ENCODE measurements around the gene CELF6.

CELF6 gene

DNA sequence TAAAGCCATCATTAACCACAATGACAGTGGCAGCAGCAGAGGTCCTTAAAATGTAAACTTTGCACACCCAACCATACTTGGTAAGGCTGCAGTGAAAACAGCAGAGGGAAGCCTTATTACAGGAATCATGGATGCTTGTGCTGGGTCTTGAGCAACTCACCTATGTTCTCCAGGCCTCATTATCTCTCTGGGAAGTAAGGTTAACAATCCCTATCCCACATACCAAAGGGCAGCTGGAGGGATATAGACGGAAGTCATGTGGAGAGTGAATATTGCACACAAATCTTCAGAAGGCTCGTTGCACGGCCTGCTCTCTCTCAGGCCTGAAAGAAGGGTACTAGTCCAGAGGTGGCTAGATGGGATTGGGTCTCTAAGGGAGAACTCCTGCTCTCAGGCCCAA is 25.8 kb upstream of the CELF6 start (continued):
- TF ChIP-seq, protein P1, sequence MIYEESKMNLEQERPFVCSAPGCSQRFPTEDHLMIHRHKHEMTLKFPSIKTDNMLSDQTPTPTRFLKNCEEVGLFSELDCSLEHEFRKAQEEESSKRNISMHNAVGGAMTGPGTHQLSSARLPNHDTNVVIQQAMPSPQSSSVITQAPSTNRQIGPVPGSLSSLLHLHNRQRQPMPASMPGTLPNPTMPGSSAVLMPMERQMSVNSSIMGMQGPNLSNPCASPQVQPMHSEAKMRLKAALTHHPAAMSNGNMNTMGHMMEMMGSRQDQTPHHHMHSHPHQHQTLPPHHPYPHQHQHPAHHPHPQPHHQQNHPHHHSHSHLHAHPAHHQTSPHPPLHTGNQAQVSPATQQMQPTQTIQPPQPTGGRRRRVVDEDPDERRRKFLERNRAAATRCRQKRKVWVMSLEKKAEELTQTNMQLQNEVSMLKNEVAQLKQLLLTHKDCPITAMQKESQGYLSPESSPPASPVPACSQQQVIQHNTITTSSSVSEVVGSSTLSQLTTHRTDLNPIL (CRISPR knock-in tag; IDR thresholded peaks at IDR 0.05; ENCODE audit: low read depth): no peak
- TF ChIP-seq ESRRG (CRISPR knock-in tag; IDR thresholded peaks at IDR 0.05) (no peak), RARB (CRISPR knock-in tag; IDR thresholded peaks at IDR 0.05) (no peak), GLIS3 (CRISPR knock-in tag; IDR thresholded peaks at IDR 0.05) (no peak)
- TF ChIP-seq, protein P2, sequence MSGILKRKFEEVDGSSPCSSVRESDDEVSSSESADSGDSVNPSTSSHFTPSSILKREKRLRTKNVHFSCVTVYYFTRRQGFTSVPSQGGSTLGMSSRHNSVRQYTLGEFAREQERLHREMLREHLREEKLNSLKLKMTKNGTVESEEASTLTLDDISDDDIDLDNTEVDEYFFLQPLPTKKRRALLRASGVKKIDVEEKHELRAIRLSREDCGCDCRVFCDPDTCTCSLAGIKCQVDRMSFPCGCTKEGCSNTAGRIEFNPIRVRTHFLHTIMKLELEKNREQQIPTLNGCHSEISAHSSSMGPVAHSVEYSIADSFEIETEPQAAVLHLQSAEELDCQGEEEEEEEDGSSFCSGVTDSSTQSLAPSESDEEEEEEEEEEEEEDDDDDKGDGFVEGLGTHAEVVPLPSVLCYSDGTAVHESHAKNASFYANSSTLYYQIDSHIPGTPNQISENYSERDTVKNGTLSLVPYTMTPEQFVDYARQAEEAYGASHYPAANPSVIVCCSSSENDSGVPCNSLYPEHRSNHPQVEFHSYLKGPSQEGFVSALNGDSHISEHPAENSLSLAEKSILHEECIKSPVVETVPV (CRISPR knock-in tag; IDR thresholded peaks at IDR 0.05): no peak
- TF ChIP-seq, protein P3, sequence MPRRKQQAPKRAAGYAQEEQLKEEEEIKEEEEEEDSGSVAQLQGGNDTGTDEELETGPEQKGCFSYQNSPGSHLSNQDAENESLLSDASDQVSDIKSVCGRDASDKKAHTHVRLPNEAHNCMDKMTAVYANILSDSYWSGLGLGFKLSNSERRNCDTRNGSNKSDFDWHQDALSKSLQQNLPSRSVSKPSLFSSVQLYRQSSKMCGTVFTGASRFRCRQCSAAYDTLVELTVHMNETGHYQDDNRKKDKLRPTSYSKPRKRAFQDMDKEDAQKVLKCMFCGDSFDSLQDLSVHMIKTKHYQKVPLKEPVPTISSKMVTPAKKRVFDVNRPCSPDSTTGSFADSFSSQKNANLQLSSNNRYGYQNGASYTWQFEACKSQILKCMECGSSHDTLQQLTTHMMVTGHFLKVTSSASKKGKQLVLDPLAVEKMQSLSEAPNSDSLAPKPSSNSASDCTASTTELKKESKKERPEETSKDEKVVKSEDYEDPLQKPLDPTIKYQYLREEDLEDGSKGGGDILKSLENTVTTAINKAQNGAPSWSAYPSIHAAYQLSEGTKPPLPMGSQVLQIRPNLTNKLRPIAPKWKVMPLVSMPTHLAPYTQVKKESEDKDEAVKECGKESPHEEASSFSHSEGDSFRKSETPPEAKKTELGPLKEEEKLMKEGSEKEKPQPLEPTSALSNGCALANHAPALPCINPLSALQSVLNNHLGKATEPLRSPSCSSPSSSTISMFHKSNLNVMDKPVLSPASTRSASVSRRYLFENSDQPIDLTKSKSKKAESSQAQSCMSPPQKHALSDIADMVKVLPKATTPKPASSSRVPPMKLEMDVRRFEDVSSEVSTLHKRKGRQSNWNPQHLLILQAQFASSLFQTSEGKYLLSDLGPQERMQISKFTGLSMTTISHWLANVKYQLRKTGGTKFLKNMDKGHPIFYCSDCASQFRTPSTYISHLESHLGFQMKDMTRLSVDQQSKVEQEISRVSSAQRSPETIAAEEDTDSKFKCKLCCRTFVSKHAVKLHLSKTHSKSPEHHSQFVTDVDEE (CRISPR knock-in tag; IDR thresholded peaks at IDR 0.05): no peak

DNA sequence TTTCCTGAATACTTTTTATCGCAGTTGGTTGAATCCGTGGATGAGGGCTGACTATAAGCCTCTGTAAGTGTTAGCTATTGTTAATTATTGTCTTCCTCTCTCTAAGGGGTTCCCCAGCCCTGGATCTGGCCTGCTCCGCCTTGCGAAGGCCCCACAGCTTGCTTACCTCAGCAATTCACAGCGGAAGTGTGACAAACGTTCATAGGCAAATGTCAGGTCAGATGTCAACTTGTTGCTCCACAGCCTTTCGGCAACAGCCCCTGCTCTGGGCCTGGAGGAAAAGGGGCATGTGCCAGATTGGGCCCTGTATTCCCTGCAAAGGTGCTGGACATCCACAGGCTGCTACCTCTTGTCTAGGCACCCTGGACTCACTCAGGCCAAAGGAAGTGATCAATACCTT is 25.3 kb upstream of the CELF6 start:
- no peak for ATAC-seq
- no peak for TF ChIP-seq CSDC2 (CRISPR knock-in tag; IDR thresholded peaks at IDR 0.05)
- no peak for TF ChIP-seq BACH2 (CRISPR knock-in tag; IDR thresholded peaks at IDR 0.05; ENCODE audit: borderline replicate concordance)
- TF ChIP-seq, protein P3 (CRISPR knock-in tag; IDR thresholded peaks at IDR 0.05): no peak
- TF ChIP-seq ZFP3 (CRISPR knock-in tag; IDR thresholded peaks at IDR 0.05): no peak
- no peak for TF ChIP-seq ESRRG (CRISPR knock-in tag; IDR thresholded peaks at IDR 0.05)
- no peak for TF ChIP-seq ISL1 (CRISPR knock-in tag; IDR thresholded peaks at IDR 0.05)
- no peak for TF ChIP-seq SNAI2 (CRISPR knock-in tag; IDR thresholded peaks at IDR 0.05)
- TF ChIP-seq, protein P2 (CRISPR knock-in tag; IDR thresholded peaks at IDR 0.05): no peak
- no peak for TF ChIP-seq ZNF70 (CRISPR knock-in tag; IDR thresholded peaks at IDR 0.05)
- no peak for TF ChIP-seq PPARA (CRISPR knock-in tag; IDR thresholded peaks at IDR 0.05; ENCODE audit: borderline replicate concordance)
- no peak for TF ChIP-seq OSR1 (CRISPR knock-in tag; IDR thresholded peaks at IDR 0.05)
- no peak for TF ChIP-seq ARNTL (CRISPR knock-in tag; IDR thresholded peaks at IDR 0.05; ENCODE audit: borderline replicate concordance, low read depth)
- TF ChIP-seq ZFP30 (CRISPR knock-in tag; IDR thresholded peaks at IDR 0.05): no peak
- TF ChIP-seq, protein P4, sequence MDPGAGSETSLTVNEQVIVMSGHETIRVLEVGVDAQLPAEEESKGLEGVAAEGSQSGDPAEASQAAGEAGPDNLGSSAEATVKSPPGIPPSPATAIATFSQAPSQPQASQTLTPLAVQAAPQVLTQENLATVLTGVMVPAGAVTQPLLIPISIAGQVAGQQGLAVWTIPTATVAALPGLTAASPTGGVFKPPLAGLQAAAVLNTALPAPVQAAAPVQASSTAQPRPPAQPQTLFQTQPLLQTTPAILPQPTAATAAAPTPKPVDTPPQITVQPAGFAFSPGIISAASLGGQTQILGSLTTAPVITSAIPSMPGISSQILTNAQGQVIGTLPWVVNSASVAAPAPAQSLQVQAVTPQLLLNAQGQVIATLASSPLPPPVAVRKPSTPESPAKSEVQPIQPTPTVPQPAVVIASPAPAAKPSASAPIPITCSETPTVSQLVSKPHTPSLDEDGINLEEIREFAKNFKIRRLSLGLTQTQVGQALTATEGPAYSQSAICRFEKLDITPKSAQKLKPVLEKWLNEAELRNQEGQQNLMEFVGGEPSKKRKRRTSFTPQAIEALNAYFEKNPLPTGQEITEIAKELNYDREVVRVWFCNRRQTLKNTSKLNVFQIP (CRISPR knock-in tag; IDR thresholded peaks at IDR 0.05; ENCODE audit: borderline replicate concordance, low read depth): no peak
- TF ChIP-seq GLIS3 (CRISPR knock-in tag; IDR thresholded peaks at IDR 0.05): no peak

DNA sequence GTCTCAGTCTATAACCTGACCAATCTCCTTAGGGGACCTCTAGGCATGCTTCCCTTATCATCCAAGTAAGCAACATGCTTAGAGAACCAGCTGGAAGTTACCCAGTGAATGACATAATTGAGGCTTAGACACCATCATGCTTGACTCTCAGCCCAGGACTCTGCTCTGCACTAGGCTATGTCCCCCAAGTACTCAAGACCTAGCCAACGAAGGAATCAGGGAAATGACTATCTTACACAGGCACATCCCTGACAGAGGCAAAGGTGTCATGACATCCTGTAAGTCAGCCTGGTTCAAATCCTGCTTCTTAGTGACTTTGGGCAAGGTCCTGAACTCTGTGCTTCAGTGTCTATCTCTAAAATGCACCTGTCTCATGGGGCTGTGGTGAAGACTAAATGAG is 24.6 kb upstream of the CELF6 start:
- no peak for ATAC-seq
- TF ChIP-seq ISL1 (CRISPR knock-in tag; IDR thresholded peaks at IDR 0.05) (no peak), ZNF70 (CRISPR knock-in tag; IDR thresholded peaks at IDR 0.05) (no peak), ZNF8 (CRISPR knock-in tag; IDR thresholded peaks at IDR 0.05) (no peak), ARNTL (CRISPR knock-in tag; IDR thresholded peaks at IDR 0.05; ENCODE audit: borderline replicate concordance, low read depth) (no peak), OSR1 (CRISPR knock-in tag; IDR thresholded peaks at IDR 0.05) (no peak), SNAI2 (CRISPR knock-in tag; IDR thresholded peaks at IDR 0.05) (no peak)
- TF ChIP-seq, protein P3 (CRISPR knock-in tag; IDR thresholded peaks at IDR 0.05): no peak
- TF ChIP-seq, protein P5, sequence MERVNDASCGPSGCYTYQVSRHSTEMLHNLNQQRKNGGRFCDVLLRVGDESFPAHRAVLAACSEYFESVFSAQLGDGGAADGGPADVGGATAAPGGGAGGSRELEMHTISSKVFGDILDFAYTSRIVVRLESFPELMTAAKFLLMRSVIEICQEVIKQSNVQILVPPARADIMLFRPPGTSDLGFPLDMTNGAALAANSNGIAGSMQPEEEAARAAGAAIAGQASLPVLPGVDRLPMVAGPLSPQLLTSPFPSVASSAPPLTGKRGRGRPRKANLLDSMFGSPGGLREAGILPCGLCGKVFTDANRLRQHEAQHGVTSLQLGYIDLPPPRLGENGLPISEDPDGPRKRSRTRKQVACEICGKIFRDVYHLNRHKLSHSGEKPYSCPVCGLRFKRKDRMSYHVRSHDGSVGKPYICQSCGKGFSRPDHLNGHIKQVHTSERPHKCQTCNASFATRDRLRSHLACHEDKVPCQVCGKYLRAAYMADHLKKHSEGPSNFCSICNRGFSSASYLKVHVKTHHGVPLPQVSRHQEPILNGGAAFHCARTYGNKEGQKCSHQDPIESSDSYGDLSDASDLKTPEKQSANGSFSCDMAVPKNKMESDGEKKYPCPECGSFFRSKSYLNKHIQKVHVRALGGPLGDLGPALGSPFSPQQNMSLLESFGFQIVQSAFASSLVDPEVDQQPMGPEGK (CRISPR knock-in tag; IDR thresholded peaks at IDR 0.05; ENCODE audit: borderline replicate concordance): no peak
